Dermis microvascular lymphatic vessel endothelial cell (primary cell): ENCODE data around the gene EMP2. TPM values are rescaled to one million over a fixed set of nuclear protein-coding genes. Genes with fewer than 3 reads are reported as not detected.
"Not testable (repeated sequence)": the region's sequence is repeated elsewhere in the genome, so short reads cannot be mapped to it uniquely, and the experiment has no call there.

Source experiments
- DNase-seq, 2 donors: peaks; one replicate each; pipeline versions ENCODE4 v3.0.0 to v3.0.0-alpha.2; 2010; ENCODE audit warnings: low read depth in 2 of 2
- total RNA-seq: library from RNA; depleted of rRNA; stranded (reverse); fragments of >200 nt; gene quantifications from 2 replicates; pipeline ENCODE4 v1.2.1, GENCODE V29; 2014

EMP2 gene
- total RNA-seq, 1 donor from 2014 or later, result 21.7 TPM

GRCh38 chr16:10521681-10522274 lies 58.6 kb downstream of the EMP2 start:
- peak; percentile 58 to 69 for DNase-seq

GRCh38 chr16:10520869-10521578 lies 59.4 kb downstream of the EMP2 start:
- DNase-seq, result no peak

GRCh38 chr16:10519929-10520868 lies 60.2 kb downstream of the EMP2 start:
- no peak for DNase-seq

- DNase-seq, result no peak
Measured at GRCh38 chr16:10519297-10519696, 61.1 kb downstream of the EMP2 start.

DNA sequence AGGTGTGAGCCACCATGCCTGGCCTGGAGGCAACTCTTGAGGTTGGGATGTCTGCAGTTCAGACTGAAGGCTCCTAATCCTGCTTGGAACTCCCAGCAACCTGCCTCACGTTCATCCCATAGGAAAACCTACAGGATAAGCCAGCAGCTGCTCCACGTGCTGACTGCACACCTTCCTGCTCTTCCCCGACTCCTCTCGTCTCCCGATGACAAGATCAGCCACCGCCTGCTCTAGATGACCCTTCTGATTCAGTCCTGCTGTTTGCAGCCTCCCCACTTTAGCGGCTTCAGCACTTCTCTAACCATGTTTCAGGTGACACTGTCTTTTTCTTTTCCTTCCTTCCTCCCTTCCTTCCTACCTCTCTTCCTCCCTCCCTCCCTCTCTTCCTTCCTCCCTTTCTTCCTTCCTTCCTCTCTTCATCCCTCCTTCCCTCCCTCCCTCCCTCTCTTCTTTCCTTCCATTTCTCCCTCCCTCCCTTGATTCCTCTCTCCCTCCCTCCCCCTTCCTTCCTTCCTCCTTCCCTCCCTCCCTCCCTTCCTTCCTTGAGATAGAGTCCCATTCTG lies 61.8 kb downstream of the EMP2 start:
- no peak for DNase-seq

DNA sequence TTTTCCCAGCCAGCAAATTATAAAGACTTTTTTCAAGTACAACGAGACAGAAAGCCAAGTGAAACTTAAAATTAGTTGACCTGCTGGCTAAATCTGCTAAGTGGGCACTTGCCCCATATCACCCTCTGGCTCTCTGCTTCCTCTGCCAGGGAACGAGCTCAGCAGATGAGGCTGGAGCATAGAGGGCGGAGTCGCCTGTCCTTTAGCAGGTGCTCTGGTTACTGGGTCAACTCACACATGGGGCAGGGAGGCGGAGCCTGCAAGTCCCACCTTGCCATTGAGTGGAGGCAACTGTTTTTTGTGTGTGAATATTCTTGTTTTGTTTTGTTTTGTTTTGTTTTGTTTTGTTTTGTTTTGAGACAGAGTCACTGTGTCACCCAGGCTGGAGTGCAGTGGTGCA lies 62.5 kb downstream of the EMP2 start:
- DNase-seq, result no peak

DNA sequence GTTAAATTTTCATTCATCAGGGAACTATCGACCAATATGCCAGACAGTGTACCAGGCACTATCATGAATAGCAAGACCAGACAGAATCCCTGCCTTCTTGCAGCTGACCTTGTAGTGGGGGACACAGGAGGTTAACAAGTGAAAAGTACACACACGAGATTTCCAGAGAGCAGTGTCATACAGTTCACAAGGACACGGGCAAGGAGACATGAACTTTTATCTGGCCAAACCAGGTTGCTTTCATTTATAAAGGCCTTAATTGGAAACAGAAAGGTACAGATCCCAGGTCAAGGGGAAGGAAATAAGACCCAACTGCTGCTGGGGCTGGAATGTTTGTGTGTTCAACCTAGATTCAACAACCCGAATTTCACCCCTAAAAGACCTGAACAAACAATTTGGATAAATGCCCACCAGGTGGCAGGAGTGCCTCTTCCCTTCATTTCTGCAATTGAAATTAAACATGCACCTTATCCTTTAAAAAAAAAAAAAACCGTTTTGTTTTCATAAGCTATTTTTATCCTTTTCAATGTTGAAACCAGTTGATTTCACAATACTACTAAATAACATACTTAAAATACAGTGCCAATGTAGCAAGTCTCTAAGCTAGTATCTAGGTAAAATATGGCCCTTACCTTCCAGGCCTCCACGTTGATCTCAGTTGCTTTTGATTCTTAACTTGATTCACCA lies 65.9 kb downstream of the EMP2 start:
- DNase-seq, result peak; percentile 50 to 66

DNA sequence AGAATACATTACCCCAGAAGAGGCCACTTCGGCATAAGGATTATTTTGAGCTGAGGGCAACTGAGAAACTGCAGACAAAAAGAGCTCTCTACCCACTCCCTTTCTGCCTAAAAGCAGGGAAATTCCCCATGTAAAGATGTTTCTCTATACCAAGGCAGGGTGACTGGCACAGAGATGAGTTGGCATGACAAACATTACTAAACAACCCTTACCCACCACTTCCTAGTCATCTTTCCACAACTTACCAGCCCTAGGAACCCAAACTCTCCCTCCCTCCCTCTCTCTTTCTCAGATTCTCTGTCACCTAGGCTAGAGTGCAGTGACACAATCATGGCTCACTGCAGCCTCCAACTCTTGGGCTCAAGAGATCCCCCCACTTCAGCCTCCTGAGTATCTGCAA lies 68.6 kb downstream of the EMP2 start:
- no peak for DNase-seq

DNA sequence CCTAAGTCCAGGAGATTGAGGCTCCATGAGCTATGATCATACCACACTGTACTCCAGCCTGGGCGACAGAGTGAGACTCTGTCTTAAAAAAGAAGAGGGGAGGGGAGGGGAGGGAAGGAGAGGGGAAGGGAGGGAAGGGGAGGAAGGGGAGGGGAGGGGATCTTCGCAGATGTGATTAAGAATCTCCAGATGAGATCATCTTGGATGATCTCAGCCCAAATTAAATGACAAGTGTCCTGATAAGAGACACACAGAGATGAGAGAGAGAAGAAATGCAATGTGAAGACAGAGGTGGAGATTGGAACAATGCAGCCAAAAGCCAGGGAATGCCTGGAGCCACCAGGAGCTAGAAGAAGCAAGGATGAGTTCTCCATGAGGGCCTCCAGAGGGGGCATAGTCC lies 70.1 kb downstream of the EMP2 start:
- no peak for DNase-seq

GRCh38 chr16:10509534-10510025 lies 70.8 kb downstream of the EMP2 start:
- peak; percentile 74 to 83 for DNase-seq

DNA sequence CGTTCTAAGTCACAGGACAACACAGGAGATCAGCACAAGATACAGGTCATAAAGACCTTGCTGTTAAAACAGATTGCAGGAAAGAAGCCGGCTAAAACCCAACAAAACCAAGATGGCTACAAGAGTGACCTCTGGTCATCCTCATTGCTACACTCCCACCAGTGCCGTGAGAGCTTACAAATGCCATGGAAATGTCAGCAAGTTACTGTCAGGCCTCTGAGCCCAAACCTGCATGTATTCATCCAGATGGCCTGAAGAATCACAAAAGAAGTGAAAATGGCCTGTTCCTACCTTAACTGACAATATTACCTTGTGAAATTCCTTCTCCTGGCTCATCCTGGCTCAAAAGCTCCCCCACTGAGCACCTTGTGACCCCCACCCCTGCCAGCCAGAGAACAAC lies 75.1 kb downstream of the EMP2 start:
- DNase-seq, result not testable (repeated sequence)

- DNase-seq, result no peak
Measured at GRCh38 chr16:10504404-10504885, 76.0 kb downstream of the EMP2 start.

DNA sequence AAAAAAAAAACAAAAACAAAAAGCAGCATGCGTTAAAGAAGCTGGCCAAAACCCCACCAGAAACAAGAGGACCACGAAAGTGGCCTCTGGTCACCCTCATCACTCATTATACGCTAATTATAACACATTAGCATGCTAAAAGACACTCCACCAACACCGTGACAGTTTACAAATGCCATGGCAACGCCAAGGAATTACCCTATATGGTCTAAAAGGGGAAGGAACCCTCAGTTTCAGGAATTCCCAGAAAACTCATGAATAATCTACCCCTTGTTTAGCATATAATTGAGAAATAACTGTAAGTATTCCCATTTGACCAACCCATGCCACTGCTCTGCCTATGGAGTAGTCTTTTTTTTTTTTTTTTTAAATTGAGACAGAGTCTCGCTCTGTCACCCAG lies 77.6 kb downstream of the EMP2 start:
- DNase-seq, result no peak

DNA sequence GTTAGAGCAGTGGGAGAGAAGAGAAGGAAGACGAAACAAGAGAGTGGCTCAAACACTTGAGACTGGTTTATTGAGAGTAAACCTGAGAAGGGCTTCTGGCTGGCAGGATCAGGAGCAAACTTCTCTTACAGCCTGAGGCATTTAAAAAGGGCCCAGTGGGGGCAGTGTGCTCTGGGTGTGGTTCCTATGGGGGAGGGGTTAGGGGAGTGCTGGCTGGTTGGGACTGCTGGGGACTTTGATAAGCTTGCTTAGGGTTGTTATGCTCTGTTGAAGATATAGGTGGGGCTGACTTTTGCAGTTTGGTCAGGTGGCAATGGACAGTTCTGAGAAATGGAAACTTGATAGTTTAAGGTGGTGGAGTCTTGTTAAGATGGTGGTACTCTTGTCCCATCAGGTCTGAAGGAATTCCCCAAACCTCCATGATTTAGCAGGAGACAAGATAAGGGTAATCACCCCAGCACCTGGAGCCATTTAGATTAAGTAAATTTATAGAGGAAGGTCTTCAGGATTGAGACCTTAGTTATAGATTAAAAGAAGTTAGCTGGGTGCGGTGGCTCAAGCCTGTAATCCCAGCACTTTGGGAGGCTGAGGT lies 79.3 kb downstream of the EMP2 start:
- no peak for DNase-seq

DNA sequence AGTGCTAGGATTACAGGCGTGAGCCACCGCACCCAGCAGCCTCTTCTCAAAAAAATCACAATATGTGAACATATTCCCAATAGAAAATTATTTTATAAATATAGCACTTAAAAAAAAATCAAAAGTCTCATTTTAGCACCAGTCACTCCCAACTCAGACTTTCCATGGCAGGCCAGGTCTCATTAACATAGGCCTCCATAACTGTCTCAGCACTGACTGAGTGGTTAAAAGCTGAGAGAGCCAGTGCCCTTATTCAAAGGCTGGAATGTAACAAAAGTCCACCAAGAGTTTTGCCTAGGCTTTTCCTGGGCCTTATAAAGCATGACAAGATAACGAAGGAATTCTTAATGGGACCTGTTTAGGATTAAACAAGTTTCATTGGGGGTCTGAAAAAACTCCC lies 79.8 kb downstream of the EMP2 start:
- no peak for DNase-seq

GRCh38 chr16:10497132-10498101 lies 83.0 kb downstream of the EMP2 start:
- no peak for DNase-seq

DNA sequence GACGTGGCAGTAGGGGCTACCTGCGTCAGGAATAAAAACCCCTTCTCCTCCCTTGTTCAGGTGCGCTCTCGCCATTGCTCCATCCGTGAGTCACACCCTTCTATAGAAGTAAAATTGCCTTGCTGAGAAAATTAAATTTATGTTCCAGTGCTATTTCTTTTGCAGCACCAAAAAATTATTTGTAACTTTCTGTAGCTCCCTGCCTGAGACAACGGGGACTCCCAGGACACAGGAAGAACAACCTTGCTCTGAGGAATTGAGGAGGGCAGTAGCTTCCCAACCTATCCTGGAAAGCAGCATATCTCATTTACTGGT lies 85.4 kb downstream of the EMP2 start:
- DNase-seq, result no peak

- DNase-seq, result no peak
Measured at GRCh38 chr16:10494343-10495030, 85.9 kb downstream of the EMP2 start.

- DNase-seq, result no peak
Measured at GRCh38 chr16:10493276-10493675, 87.1 kb downstream of the EMP2 start.
